Tibial nerve (tissue), 4 donors: ENCODE results near the gene ZNF530. TPM values are rescaled to one million over a fixed set of nuclear protein-coding genes. Genes with fewer than 3 reads are reported as not detected.

Experiments used
- DNase-seq, 2 donors: peaks; one replicate each; pipeline ENCODE4 v3.0.0-alpha.2; 2019; ENCODE audit warnings: low spot score in 2 of 2
- H3K27ac ChIP-seq, 4 donors: fragments of 200-600 bp; sonication (generic) in 3 of 4; one replicate each; pipeline ENCODE4 v1.5.1; 2017 to 2019; ENCODE audit warnings: mild to moderate bottlenecking in 1 of 4
- H3K27me3 ChIP-seq, 2 donors: fragments of 200-600 bp; sonication (generic) in 1 of 2; one replicate each; pipeline versions ENCODE4 v1.5.1 to v1.6.0; 2017 to 2019
- H3K36me3 ChIP-seq, 3 donors: fragments of 200-600 bp; sonication (generic); one replicate each; pipeline ENCODE4 v1.5.1; 2018 to 2019
- H3K4me1 ChIP-seq, 4 donors: fragments of 200-600 bp; sonication (generic) in 3 of 4; one replicate each; pipeline ENCODE4 v1.5.1; 2017 to 2019
- H3K4me3 ChIP-seq, 4 donors: fragments of 200-600 bp; sonication (generic) in 3 of 4; one replicate each; pipeline ENCODE4 v1.5.1; 2017 to 2019; ENCODE audit warnings: mild to moderate bottlenecking in 1 of 4, moderate library complexity in 1 of 4
- H3K9me3 ChIP-seq, 4 donors: fragments of 200-600 bp; sonication (generic) in 3 of 4; one replicate each; pipeline ENCODE4 v1.5.1; 2017 to 2019
- EP300 ChIP-seq, 2 donors: sonication (generic); formaldehyde crosslinking; IDR thresholded peaks; one replicate each; pipeline ENCODE4 v1.6.1; 2017; ENCODE audit warnings: antibody characterized with exemption in 2 of 2, mild to moderate bottlenecking in 1 of 2
- POLR2A ChIP-seq, 2 donors: fragments of 450-650 bp; IDR thresholded peaks; one replicate each; pipeline ENCODE4 v1.6.1; 2017; ENCODE audit warnings: antibody characterized with exemption in 2 of 2, mild to moderate bottlenecking in 2 of 2, moderate library complexity in 2 of 2
- WGBS, 2 donors: methylation state at CpG; one replicate each; pipeline ENCODE4 v1.1.5; 2018; 5-methylcytosine and 5-hydroxymethylcytosine counted together
- total RNA-seq, 4 donors: library from RNA; depleted of rRNA; stranded (reverse); fragments of >200 nt; gene quantifications; one replicate each; pipeline ENCODE4 v1.1.0, GENCODE V29; 2016
- TF ChIP-seq, protein P1 (sequence below), 5 experiments: fragments of 200-600 bp in 3 of 5; fragments of 450-650 bp in 2 of 5; sonication (generic) in 3 of 5; IDR thresholded peaks; one replicate each; pipeline ENCODE4 v1.5.1; 2016 to 2019; ENCODE audit warnings: antibody characterized with exemption in 5 of 5, mild to moderate bottlenecking in 3 of 5, moderate library complexity in 2 of 5

ZNF530 gene
- total RNA-seq, 4 donors from 2014 or later = 1.3 to 9.6 (median 3.0) TPM

DNA sequence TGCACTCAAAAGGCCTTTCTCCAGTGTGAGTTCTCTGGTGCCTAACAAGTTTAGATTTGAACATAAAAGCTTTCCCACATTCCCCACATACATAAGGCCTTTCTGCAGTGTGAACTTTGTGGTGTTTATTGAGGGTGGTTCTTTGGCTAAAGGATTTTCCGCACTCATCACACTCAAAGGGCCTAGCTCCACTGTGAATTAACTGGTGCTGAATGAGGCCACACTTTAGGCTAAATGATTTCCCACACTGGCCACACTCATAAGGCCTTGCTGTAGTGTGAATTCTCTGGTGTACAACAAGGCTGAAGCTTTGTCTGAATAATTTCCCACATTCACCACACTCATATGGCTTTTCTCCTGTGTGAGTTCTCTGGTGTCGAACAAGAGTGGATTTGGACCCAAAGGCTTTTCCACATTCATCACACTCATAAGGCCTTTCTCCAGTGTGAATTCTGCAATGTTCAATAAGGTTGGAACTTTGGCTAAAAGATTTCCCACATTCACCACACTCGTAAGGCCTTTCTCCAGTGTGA, 27.2 kb upstream of the ZNF530 start:
- Histone ChIP-seq H3K9me3 (peaks cover 0 to 100% (median 60%) of the 10 kb centered on the region in 4 donors), H3K36me3 (peaks cover 0 to 76% (median 42%) of the 10 kb centered on the region in 3 donors), H3K27me3 (no peaks in the 10 kb centered on the region), H3K4me3 (no peak overlapping the region), H3K4me1 (peaks cover 0 to 1% (median under 1%) of the 10 kb centered on the region in 4 donors), H3K27ac (no peak overlapping the region)
- 99 to 100% methylated on average over 3 of the region's 3 CpGs for WGBS, 2 donors
- TF ChIP-seq POLR2A (IDR thresholded peaks at IDR 0.05) = no peak
- TF ChIP-seq EP300 (IDR thresholded peaks at IDR 0.05) = no peak
- TF ChIP-seq, protein P1, sequence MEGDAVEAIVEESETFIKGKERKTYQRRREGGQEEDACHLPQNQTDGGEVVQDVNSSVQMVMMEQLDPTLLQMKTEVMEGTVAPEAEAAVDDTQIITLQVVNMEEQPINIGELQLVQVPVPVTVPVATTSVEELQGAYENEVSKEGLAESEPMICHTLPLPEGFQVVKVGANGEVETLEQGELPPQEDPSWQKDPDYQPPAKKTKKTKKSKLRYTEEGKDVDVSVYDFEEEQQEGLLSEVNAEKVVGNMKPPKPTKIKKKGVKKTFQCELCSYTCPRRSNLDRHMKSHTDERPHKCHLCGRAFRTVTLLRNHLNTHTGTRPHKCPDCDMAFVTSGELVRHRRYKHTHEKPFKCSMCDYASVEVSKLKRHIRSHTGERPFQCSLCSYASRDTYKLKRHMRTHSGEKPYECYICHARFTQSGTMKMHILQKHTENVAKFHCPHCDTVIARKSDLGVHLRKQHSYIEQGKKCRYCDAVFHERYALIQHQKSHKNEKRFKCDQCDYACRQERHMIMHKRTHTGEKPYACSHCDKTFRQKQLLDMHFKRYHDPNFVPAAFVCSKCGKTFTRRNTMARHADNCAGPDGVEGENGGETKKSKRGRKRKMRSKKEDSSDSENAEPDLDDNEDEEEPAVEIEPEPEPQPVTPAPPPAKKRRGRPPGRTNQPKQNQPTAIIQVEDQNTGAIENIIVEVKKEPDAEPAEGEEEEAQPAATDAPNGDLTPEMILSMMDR (IDR thresholded peaks at IDR 0.05) = no peak
- no peak for DNase-seq

DNA sequence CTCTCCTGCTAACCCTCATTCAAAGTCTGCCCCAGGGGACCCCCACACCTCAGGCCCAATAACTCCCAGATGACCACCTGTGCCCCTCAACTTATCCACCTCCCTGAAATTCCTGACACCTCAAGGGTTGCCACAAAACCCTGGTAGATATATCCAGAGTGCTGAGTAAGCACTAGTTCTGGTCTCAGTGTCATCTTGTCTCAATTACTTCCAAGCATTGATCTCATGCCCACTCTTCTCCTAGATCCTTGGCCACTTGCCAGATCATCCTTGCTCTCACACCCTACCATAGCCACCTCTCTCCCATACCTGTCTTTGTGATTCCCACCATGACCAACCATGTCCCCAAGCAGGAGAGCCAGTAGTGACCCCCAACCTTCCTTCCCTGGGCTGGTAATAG, 23.0 kb upstream of the ZNF530 start:
- peaks cover 0 to 59% (median 42%) of the 10 kb centered on the region in 3 donors for H3K36me3 ChIP-seq
- H3K9me3 ChIP-seq = peaks cover 0 to 66% (median 41%) of the 10 kb centered on the region in 4 donors

DNA sequence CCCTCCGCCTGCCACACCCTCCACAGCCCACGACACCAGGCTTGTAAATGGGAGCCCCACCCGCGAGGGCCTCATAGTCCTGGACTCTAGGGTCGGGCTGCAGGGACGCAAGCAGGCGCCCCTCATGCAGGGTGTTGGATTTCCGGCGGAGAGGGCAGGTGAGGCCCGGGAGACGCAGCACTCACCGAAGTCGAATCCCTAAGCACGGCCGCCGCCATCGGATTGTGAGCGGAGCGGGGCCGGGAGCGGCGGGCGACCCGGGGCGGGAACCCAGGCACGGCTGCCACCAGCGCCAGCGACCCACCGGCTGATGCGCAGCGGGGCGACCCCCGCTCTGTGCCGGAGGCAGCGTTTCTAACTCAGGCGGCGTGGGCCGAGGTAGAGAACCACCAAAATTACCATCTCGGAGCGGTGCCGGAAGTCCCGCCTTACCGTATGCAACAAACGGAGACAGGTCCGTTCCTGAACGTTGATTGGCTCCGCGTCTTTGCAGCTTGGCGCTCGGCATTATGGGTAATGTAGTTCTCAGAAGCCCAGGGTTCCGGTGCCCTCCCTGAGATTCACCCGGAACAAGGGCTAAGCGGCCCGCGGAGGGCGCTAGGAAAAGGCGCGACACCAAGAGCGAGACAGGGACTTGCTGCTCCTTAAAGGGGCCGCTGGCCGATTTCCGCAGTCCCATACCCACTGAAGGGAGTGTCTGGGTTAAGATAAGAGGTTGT, 21.0 kb upstream of the ZNF530 start, which contains the start of gene ZNF416:
TSS of gene ZNF416 (minus strand) at position 425 of the 719 bp plus-strand sequence. CDS start at position 218, 207 bp downstream.
- TF ChIP-seq, protein P1 (IDR thresholded peaks at IDR 0.05) = peak in 3 of 5 experiments; percentile 8 to 41 (median 23)
- TF ChIP-seq POLR2A (IDR thresholded peaks at IDR 0.05) = no peak
- TF ChIP-seq EP300 (IDR thresholded peaks at IDR 0.05) = peak; percentile 56 to 77
- H3K4me3 ChIP-seq = peak within 1 kb of the TSS; percentile 57 to 88 (median 81)
- H3K27me3 ChIP-seq = no peaks in the 10 kb centered on the region
- H3K27ac ChIP-seq = peak within 1 kb of the TSS in 3 of 4 donors; percentile 64 to 79 (median 72)
- DNase-seq = peak; percentile 91 to 98
- H3K9me3 ChIP-seq = peaks cover 0 to 52% (median 22%) of the 10 kb centered on the region in 4 donors
- H3K4me1 ChIP-seq = peaks cover 0 to 24% (median 10%) of the 10 kb centered on the region in 4 donors
- peaks cover 0 to 39% (median 28%) of the 10 kb centered on the region in 3 donors for H3K36me3 ChIP-seq
- 1 to 3% methylated on average over 40 to 45 of the region's 62 CpGs for WGBS, 2 donors

More for the DNA sequence above, 23.0 kb upstream of the ZNF530 start:
- TF ChIP-seq, protein P1 (IDR thresholded peaks at IDR 0.05) = no peak
- TF ChIP-seq POLR2A (IDR thresholded peaks at IDR 0.05) (no peak), EP300 (IDR thresholded peaks at IDR 0.05) (no peak)
- Histone ChIP-seq H3K27ac (no peak overlapping the region), H3K4me3 (no peak overlapping the region), H3K27me3 (no peaks in the 10 kb centered on the region), H3K4me1 (peaks cover 0 to 17% (median 4%) of the 10 kb centered on the region in 4 donors)
- DNase-seq = no peak

DNA sequence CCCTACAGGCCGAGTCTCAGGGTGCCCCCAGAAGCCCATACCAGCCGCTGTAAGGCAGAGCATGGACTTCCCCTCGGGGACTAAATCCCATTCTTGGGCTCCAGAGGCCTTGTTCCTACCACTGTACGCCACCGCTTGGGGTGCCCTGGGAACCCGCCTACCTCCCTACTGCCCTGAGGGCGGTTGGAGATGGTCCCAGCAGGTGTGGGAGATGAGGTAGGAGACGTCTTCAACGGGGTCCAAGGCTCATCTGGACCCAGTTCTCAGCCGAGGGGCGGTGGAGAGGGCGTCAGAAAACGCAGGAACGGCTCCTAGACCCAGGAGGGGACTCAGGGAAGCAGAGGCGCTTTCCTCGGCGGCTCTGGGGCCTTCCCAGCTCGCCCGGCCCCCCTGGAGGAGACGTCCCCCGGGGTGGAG, 16.6 kb upstream of the ZNF530 start:
- Histone ChIP-seq H3K4me1 (peaks cover 0 to 29% (median 9%) of the 10 kb centered on the region in 4 donors), H3K27me3 (no peaks in the 10 kb centered on the region), H3K4me3 (peak overlapping the region in 3 of 4 donors; percentile 31 to 71 (median 51)), H3K36me3 (peaks cover 0 to 35% (median 9%) of the 10 kb centered on the region in 3 donors), H3K9me3 (peaks cover 0 to 50% (median 14%) of the 10 kb centered on the region in 4 donors), H3K27ac (peak overlapping the region in 1 of 4 donors; percentile 44)
- no peak for DNase-seq
- TF ChIP-seq, protein P1 (IDR thresholded peaks at IDR 0.05) = no peak
- TF ChIP-seq EP300 (IDR thresholded peaks at IDR 0.05) (no peak), POLR2A (IDR thresholded peaks at IDR 0.05) (no peak)
- WGBS, 2 donors = 30 to 37% methylated on average over 19 of the region's 21 CpGs
